Smooth muscle cell (in vitro differentiated cells): ENCODE data around the gene FHDC1. TPM values are rescaled to one million over a fixed set of nuclear protein-coding genes. Genes with fewer than 3 reads are reported as not detected.

Experiments
- DNase-seq: peaks from one replicate; lab custom pipeline; 2025; ENCODE audit not compliant: unreplicated experiment; lab: John Stamatoyannopoulos, UW
- H2AFZ ChIP-seq: fragments of 200-600 bp; sonication (generic); 2 replicates; pipeline ENCODE4 v1.6.0; 2016; ENCODE audit warnings: antibody characterized with exemption, low read depth, mild to moderate bottlenecking
- H3F3A ChIP-seq: fragments of 200-600 bp; sonication (generic); 2 replicates; pipeline ENCODE4 v1.6.0; 2017; ENCODE audit warnings: antibody characterized with exemption, low read depth
- H3K27ac ChIP-seq: fragments of 200-600 bp; sonication (generic); 2 replicates; pipeline ENCODE4 v1.5.1; 2016; ENCODE audit warnings: low read depth, mild to moderate bottlenecking
- H3K27me3 ChIP-seq: fragments of 200-600 bp; sonication (generic); 2 replicates; pipeline ENCODE4 v1.6.1; 2016; ENCODE audit warnings: low read depth, mild to moderate bottlenecking
- H3K36me3 ChIP-seq: fragments of 200-600 bp; sonication (generic); 2 replicates; pipeline ENCODE4 v1.5.1; 2016; ENCODE audit warnings: low read depth
- H3K4me1 ChIP-seq: fragments of 200-600 bp; sonication (generic); 2 replicates; pipeline ENCODE4 v1.5.1; 2016; ENCODE audit warnings: low read depth
- H3K4me2 ChIP-seq: fragments of 200-600 bp; sonication (generic); 2 replicates; pipeline ENCODE4 v1.6.0; 2016; ENCODE audit warnings: mild to moderate bottlenecking
- H3K4me3 ChIP-seq: fragments of 200-600 bp; sonication (generic); 2 replicates; pipeline ENCODE4 v1.5.1; 2016; ENCODE audit warnings: mild to moderate bottlenecking
- H3K79me2 ChIP-seq: fragments of 200-600 bp; sonication (generic); 2 replicates; pipeline ENCODE4 v1.6.0; 2016; ENCODE audit warnings: low read depth, mild to moderate bottlenecking
- H3K9ac ChIP-seq: fragments of 200-600 bp; sonication (generic); 2 replicates; pipeline ENCODE4 v1.6.0; 2016; ENCODE audit warnings: low read depth
- H3K9me3 ChIP-seq: fragments of 200-600 bp; sonication (generic); replicated peaks from 2 replicates; pipeline ENCODE4 v1.5.1; 2016; ENCODE audit warnings: low read depth
- H4K20me1 ChIP-seq: fragments of 200-600 bp; sonication (generic); 2 replicates; pipeline ENCODE4 v1.6.0; 2016; ENCODE audit warnings: low read depth
- CTCF ChIP-seq: fragments of 200-600 bp; sonication (generic); IDR thresholded peaks from 2 replicates; pipeline ENCODE4 v1.5.1; 2017; ENCODE audit warnings: borderline replicate concordance, mild to moderate bottlenecking, antibody characterized with exemption; ENCODE audit not compliant: insufficient read depth, poor library complexity, severe bottlenecking
- WGBS: methylation state at CpG from one replicate; pipeline ENCODE4 v1.1.7; 2016; ENCODE audit warnings: low lambda C conversion rate; 5-methylcytosine and 5-hydroxymethylcytosine counted together
- polyA plus RNA-seq: library from polyadenylated mRNA; unstranded; fragments of >200 nt; fragmentation: Nextera tagmentation; extraction: Ambion mirVana; gene quantifications from 2 replicates; pipeline ENCODE4 v1.2.1, GENCODE V29; 2016
- total RNA-seq: library from RNA; depleted of rRNA; stranded (reverse); fragments of >200 nt; gene quantifications from 2 replicates; pipeline ENCODE4 v1.2.3, GENCODE V29; 2014

FHDC1 gene
- total and polyA plus RNA-seq, 2 experiments from 2014 or later: 0.49 to 3.0 TPM

DNA sequence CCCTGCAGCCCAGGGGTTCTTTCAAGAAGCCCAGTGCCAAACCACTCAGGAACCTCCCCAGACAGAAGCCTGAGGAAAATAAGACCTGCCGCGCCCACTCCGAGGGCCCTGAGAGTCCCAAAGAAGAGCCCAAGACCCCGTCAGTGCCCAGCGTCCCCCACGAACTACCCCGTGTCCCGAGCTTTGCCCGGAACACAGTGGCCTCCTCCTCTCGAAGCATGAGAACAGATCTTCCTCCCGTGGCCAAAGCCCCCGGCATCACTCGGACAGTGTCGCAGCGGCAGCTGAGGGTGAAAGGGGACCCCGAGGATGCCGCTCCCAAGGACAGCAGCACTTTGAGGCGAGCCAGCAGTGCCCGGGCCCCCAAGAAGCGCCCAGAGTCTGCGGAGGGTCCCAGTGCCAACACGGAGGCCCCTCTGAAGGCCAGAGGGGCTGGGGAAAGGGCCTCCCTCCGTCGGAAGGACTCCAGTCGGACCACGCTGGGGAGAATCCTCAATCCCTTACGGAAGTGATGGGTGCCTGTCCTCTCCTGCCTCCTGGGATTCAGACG is 40.2 kb downstream of the FHDC1 start:
- Histone ChIP-seq H3K4me3 (no peak overlapping the region), H3K27ac (no peak overlapping the region), H3K36me3 (no peaks in the 10 kb centered on the region), H3F3A (no peaks in the 10 kb centered on the region), H3K9ac (no peak overlapping the region), H3K79me2 (no peaks in the 10 kb centered on the region), H3K4me2 (no peak overlapping the region), H3K4me1 (no peaks in the 10 kb centered on the region), H2AFZ (no peak overlapping the region), H3K27me3 (no peaks in the 10 kb centered on the region), H3K9me3 (no peaks in the 10 kb centered on the region), H4K20me1 (no peaks in the 10 kb centered on the region)
- DNase-seq: no peak
- WGBS: 93% methylated on average over 28 of the region's 28 CpGs
- no peak for TF ChIP-seq CTCF

DNA sequence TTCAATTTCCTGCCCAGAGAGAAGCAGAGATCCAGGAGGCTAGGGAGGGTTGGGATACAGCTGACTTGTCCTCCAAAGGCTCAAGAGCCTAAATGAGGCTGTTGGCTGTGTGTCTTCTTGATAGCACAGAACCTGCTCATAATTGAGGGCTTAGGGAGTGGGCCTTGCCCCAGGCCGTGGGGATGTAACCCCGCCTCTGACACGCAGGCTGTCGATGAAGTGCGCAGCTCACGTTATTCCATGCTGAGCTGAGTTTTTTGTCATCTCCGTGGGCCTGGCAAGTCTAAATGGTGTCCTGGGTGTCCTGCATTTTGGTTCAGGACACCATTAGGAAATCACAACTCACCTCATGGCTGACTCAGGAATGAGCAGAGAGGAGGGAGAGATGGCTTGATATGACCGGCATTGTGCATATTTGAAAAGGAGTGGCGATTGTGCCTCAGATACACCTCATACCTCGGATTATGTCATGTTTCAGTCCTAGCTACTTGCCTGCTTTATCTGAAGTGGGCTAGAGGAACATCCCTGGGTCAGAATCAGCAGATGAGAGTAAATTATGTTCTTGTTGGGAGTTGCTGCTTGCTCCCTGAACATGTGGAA is 43.7 kb downstream of the FHDC1 start:
- Histone ChIP-seq H3K27me3 (no peaks in the 10 kb centered on the region), H3K9ac (no peak overlapping the region), H3K27ac (no peak overlapping the region), H3F3A (no peaks in the 10 kb centered on the region), H4K20me1 (no peaks in the 10 kb centered on the region), H3K9me3 (no peaks in the 10 kb centered on the region), H3K4me1 (peaks cover 5% of the 10 kb centered on the region), H3K36me3 (no peaks in the 10 kb centered on the region), H3K4me3 (no peak overlapping the region), H2AFZ (no peak overlapping the region), H3K4me2 (no peak overlapping the region), H3K79me2 (no peaks in the 10 kb centered on the region)
- no peak for DNase-seq
- TF ChIP-seq CTCF: no peak
- 85% methylated on average over 10 of the region's 10 CpGs for WGBS

DNA sequence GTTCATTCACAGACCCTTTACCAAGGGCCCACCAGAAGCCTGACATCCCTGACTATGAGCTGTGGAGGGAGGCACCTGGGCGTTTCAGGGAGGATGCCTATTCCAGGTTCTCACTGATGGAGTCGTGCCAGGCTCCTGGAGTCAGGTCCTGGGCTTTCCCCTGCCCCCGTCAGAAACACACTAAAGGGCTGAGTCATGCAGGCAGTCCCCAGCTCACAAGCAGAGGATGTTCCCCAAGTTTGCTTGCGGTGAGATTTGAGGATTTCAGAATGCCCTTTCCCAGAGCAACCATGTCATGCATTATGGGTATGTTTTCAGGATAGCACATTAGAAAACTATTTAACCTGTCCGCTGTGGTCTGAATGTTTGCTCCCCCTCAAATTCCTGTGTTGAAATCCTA is 45.2 kb downstream of the FHDC1 start:
- H3F3A ChIP-seq: no peaks in the 10 kb centered on the region
- WGBS: 85% methylated on average over 4 of the region's 5 CpGs
- no peak overlapping the region for H3K27ac ChIP-seq
- peaks cover 5% of the 10 kb centered on the region for H3K4me1 ChIP-seq
- H3K4me3 ChIP-seq: no peak overlapping the region
- no peaks in the 10 kb centered on the region for H3K27me3 ChIP-seq
- H3K9ac ChIP-seq: no peak overlapping the region
- no peaks in the 10 kb centered on the region for H4K20me1 ChIP-seq
- TF ChIP-seq CTCF: no peak
- H3K4me2 ChIP-seq: no peak overlapping the region
- DNase-seq: no peak
- H3K79me2 ChIP-seq: no peaks in the 10 kb centered on the region
- no peaks in the 10 kb centered on the region for H3K9me3 ChIP-seq
- no peaks in the 10 kb centered on the region for H3K36me3 ChIP-seq
- H2AFZ ChIP-seq: no peak overlapping the region

DNA sequence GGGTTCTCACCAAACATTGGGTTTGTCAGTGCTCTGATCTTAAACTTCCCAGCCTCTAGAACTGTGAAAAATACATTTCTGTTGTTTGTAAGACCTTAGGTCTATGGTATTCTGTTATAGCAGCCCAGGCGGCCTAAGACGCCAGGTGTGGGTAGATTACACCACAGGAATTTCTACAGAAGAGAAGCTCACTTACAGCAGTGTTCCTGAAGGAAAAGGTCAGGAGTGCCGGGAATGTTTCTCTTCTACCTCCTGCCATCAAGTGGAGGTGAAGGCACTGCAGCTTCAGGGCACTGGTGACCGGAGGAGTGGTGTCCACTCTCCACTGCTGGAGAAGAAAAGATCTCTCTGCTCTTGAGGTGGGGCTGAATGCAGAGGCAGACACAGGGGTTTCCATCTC is 45.7 kb downstream of the FHDC1 start:
- H3K4me2 ChIP-seq: no peak overlapping the region
- H2AFZ ChIP-seq: no peak overlapping the region
- H3K9ac ChIP-seq: no peak overlapping the region
- no peaks in the 10 kb centered on the region for H4K20me1 ChIP-seq
- H3K9me3 ChIP-seq: no peaks in the 10 kb centered on the region
- WGBS: 84% methylated on average over 4 of the region's 4 CpGs
- peaks cover 5% of the 10 kb centered on the region for H3K4me1 ChIP-seq
- no peak overlapping the region for H3K4me3 ChIP-seq
- DNase-seq: no peak
- no peaks in the 10 kb centered on the region for H3K27me3 ChIP-seq
- no peaks in the 10 kb centered on the region for H3F3A ChIP-seq
- H3K27ac ChIP-seq: no peak overlapping the region
- H3K36me3 ChIP-seq: no peaks in the 10 kb centered on the region
- no peaks in the 10 kb centered on the region for H3K79me2 ChIP-seq
- TF ChIP-seq CTCF: no peak
